Measurements from ENCODE around the gene SLC35E2B.
A peak's percentile ranks its signal among the peaks of the same experiment; 100 is the strongest.
"Not testable (repeated sequence)": the region's sequence is repeated elsewhere in the genome, so short reads cannot be mapped to it uniquely, and the experiment has no call there.

SLC35E2B gene

GRCh38 chr1:1702506-1702905 is 9.9 kb upstream of the SLC35E2B start:
- no CpG with 5 or more reads among the region's 18 CpGs for WGBS, 2 experiments
- not testable (repeated sequence) for H3K9me3 ChIP-seq (ENCODE audit: control insufficient read depth, low read length); H3K36me3 ChIP-seq (ENCODE audit: control insufficient read depth, insufficient read depth, low read length); H3K4me1 ChIP-seq (ENCODE audit: control insufficient read depth, insufficient read depth, low read length); H3K27ac ChIP-seq (ENCODE audit: insufficient read depth, low read depth, low read length, poor library complexity, severe bottlenecking); H3K4me3 ChIP-seq (ENCODE audit: insufficient read depth, low read depth, low read length); H3K27me3 ChIP-seq (ENCODE audit: control insufficient read depth, insufficient read depth, low read length, poor library complexity, severe bottlenecking)

- H3K9me3 ChIP-seq (ENCODE audit: control insufficient read depth, low read length); H3K4me1 ChIP-seq (ENCODE audit: control insufficient read depth, insufficient read depth, low read length); H3K36me3 ChIP-seq (ENCODE audit: control insufficient read depth, insufficient read depth, low read length); H3K4me3 ChIP-seq (ENCODE audit: insufficient read depth, low read depth, low read length); H3K27me3 ChIP-seq (ENCODE audit: control insufficient read depth, insufficient read depth, low read length, poor library complexity, severe bottlenecking); H3K27ac ChIP-seq (ENCODE audit: insufficient read depth, low read depth, low read length, poor library complexity, severe bottlenecking): not testable (repeated sequence)
- no CpG with 5 or more reads among the region's 33 CpGs for WGBS, 2 experiments
Measured at GRCh38 chr1:1700557-1700956, 8.0 kb upstream of the SLC35E2B start.

GRCh38 chr1:1700067-1700466 is 7.5 kb upstream of the SLC35E2B start:
- H3K4me3 ChIP-seq (ENCODE audit: insufficient read depth, low read depth, low read length) = not testable (repeated sequence)

GRCh38 chr1:1699061-1699460 is 6.5 kb upstream of the SLC35E2B start:
- not testable (repeated sequence) for H3K4me1 ChIP-seq (ENCODE audit: control insufficient read depth, insufficient read depth, low read length); H3K27me3 ChIP-seq (ENCODE audit: control insufficient read depth, insufficient read depth, low read length, poor library complexity, severe bottlenecking); H3K9me3 ChIP-seq (ENCODE audit: control insufficient read depth, low read length); H3K36me3 ChIP-seq (ENCODE audit: control insufficient read depth, insufficient read depth, low read length); H3K4me3 ChIP-seq (ENCODE audit: insufficient read depth, low read depth, low read length); H3K27ac ChIP-seq (ENCODE audit: insufficient read depth, low read depth, low read length, poor library complexity, severe bottlenecking)
- 93 to 100% methylated on average over 3 to 6 of the region's 19 CpGs for WGBS, 2 experiments

More at GRCh38 chr1:1700067-1700466, 7.5 kb upstream of the SLC35E2B start:
- not testable (repeated sequence) for H3K36me3 ChIP-seq (ENCODE audit: control insufficient read depth, insufficient read depth, low read length); H3K27ac ChIP-seq (ENCODE audit: insufficient read depth, low read depth, low read length, poor library complexity, severe bottlenecking); H3K9me3 ChIP-seq (ENCODE audit: control insufficient read depth, low read length); H3K4me1 ChIP-seq (ENCODE audit: control insufficient read depth, insufficient read depth, low read length); H3K27me3 ChIP-seq (ENCODE audit: control insufficient read depth, insufficient read depth, low read length, poor library complexity, severe bottlenecking)
- WGBS, 2 experiments = no CpG with 5 or more reads among the region's 45 CpGs

GRCh38 chr1:1697358-1698183 is 5.0 kb upstream of the SLC35E2B start:
- WGBS, 2 experiments = 82 to 85% methylated on average over 18 of the region's 26 CpGs
- H3K4me3 ChIP-seq (ENCODE audit: insufficient read depth, low read depth, low read length); H3K27me3 ChIP-seq (ENCODE audit: control insufficient read depth, insufficient read depth, low read length, poor library complexity, severe bottlenecking); H3K9me3 ChIP-seq (ENCODE audit: control insufficient read depth, low read length); H3K27ac ChIP-seq (ENCODE audit: insufficient read depth, low read depth, low read length, poor library complexity, severe bottlenecking); H3K4me1 ChIP-seq (ENCODE audit: control insufficient read depth, insufficient read depth, low read length); H3K36me3 ChIP-seq (ENCODE audit: control insufficient read depth, insufficient read depth, low read length): not testable (repeated sequence)

GRCh38 chr1:1696431-1697357 is 4.1 kb upstream of the SLC35E2B start:
- WGBS, 2 experiments = 91% methylated on average over 15 to 16 of the region's 23 CpGs
- not testable (repeated sequence) for H3K4me1 ChIP-seq (ENCODE audit: control insufficient read depth, insufficient read depth, low read length); H3K27ac ChIP-seq (ENCODE audit: insufficient read depth, low read depth, low read length, poor library complexity, severe bottlenecking); H3K4me3 ChIP-seq (ENCODE audit: insufficient read depth, low read depth, low read length); H3K36me3 ChIP-seq (ENCODE audit: control insufficient read depth, insufficient read depth, low read length); H3K27me3 ChIP-seq (ENCODE audit: control insufficient read depth, insufficient read depth, low read length, poor library complexity, severe bottlenecking); H3K9me3 ChIP-seq (ENCODE audit: control insufficient read depth, low read length)

- not testable (repeated sequence) for H3K27me3 ChIP-seq (ENCODE audit: control insufficient read depth, insufficient read depth, low read length, poor library complexity, severe bottlenecking); H3K9me3 ChIP-seq (ENCODE audit: control insufficient read depth, low read length); H3K4me1 ChIP-seq (ENCODE audit: control insufficient read depth, insufficient read depth, low read length); H3K36me3 ChIP-seq (ENCODE audit: control insufficient read depth, insufficient read depth, low read length)
- 0 to 1% methylated on average over 28 of the region's 45 CpGs for WGBS, 2 experiments
- Histone ChIP-seq H3K4me3 (ENCODE audit: insufficient read depth, low read depth, low read length) (peak overlapping the region; percentile 53), H3K27ac (ENCODE audit: insufficient read depth, low read depth, low read length, poor library complexity, severe bottlenecking) (peak overlapping the region; percentile 100)
Measured at GRCh38 chr1:1692324-1692713, 276 bp downstream of the SLC35E2B start.

- 23 to 57% methylated on average over 2 of the region's 16 CpGs for WGBS, 2 experiments
- not testable (repeated sequence) for H3K36me3 ChIP-seq (ENCODE audit: control insufficient read depth, insufficient read depth, low read length); H3K4me1 ChIP-seq (ENCODE audit: control insufficient read depth, insufficient read depth, low read length); H3K9me3 ChIP-seq (ENCODE audit: control insufficient read depth, low read length); H3K27ac ChIP-seq (ENCODE audit: insufficient read depth, low read depth, low read length, poor library complexity, severe bottlenecking); H3K27me3 ChIP-seq (ENCODE audit: control insufficient read depth, insufficient read depth, low read length, poor library complexity, severe bottlenecking)
- peak overlapping the region; percentile 25 for H3K4me3 ChIP-seq (ENCODE audit: insufficient read depth, low read depth, low read length)
Measured at GRCh38 chr1:1691443-1691842, 1.2 kb downstream of the SLC35E2B start.

GRCh38 chr1:1689526-1689925 is 3.1 kb downstream of the SLC35E2B start:
- H3K4me3 ChIP-seq (ENCODE audit: insufficient read depth, low read depth, low read length); H3K27ac ChIP-seq (ENCODE audit: insufficient read depth, low read depth, low read length, poor library complexity, severe bottlenecking); H3K9me3 ChIP-seq (ENCODE audit: control insufficient read depth, low read length); H3K27me3 ChIP-seq (ENCODE audit: control insufficient read depth, insufficient read depth, low read length, poor library complexity, severe bottlenecking); H3K4me1 ChIP-seq (ENCODE audit: control insufficient read depth, insufficient read depth, low read length); H3K36me3 ChIP-seq (ENCODE audit: control insufficient read depth, insufficient read depth, low read length): not testable (repeated sequence)
- WGBS, 2 experiments = 88 to 97% methylated on average over 4 to 7 of the region's 7 CpGs

GRCh38 chr1:1687846-1688245 is 4.7 kb downstream of the SLC35E2B start:
- 95 to 97% methylated on average over 9 of the region's 9 CpGs for WGBS, 2 experiments
- Histone ChIP-seq H3K4me1 (ENCODE audit: control insufficient read depth, insufficient read depth, low read length) (no peaks in the 10 kb centered on the region), H3K9me3 (ENCODE audit: control insufficient read depth, low read length) (no peaks in the 10 kb centered on the region), H3K4me3 (ENCODE audit: insufficient read depth, low read depth, low read length) (no peak overlapping the region), H3K36me3 (ENCODE audit: control insufficient read depth, insufficient read depth, low read length) (peaks cover 7% of the 10 kb centered on the region), H3K27me3 (ENCODE audit: control insufficient read depth, insufficient read depth, low read length, poor library complexity, severe bottlenecking) (no peaks in the 10 kb centered on the region), H3K27ac (ENCODE audit: insufficient read depth, low read depth, low read length, poor library complexity, severe bottlenecking) (no peak overlapping the region)

Measured in ectodermal cell (in vitro differentiated cells).